ENCODE measurements around the gene DOK6. TPM values are rescaled to one million over a fixed set of nuclear protein-coding genes. Genes with fewer than 3 reads are reported as not detected.
"Not testable (repeated sequence)": the region's sequence is repeated elsewhere in the genome, so short reads cannot be mapped to it uniquely, and the experiment has no call there.

Gene DOK6
- polyA plus RNA-seq (2013), result 0.01 TPM

DNA sequence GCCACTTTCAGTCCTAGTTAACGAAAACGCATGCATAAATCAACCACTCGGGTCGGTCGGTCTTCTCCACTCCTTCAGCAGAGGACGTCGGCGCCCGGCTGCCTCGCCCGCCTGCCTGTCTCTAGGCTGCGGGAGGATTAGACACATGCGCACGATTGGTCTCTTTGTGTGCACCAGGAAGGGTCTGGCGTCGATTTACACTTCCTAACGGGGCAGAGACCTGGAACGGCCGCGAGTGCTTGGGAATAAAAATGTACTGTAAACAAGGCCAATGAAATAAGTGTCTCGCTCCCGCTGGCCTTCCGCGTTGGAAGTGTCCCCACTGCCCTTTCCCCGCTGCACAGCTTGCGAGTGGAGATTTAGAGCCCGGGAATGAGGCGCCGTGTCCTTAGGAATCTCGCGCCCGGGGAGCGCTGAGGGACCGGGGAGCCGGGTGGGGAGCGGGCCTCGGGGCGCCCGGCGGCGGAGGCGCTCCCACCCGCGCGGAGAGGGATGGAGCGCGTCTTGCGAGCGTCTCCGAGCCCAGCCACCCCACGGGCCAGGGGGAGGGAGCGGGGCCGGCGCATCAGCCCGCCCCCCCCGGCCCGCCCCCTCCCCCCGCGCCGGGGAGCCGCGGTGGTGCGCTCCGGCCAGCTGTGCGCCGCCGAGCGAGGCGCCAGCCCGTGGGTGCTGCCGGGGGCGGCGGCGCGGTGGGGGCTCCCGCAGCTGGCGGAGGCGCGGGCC lies at the start of gene DOK6:
TSS of gene DOK6 (plus strand) at position 636 of the 723 bp plus-strand sequence.
- Histone ChIP-seq H3K27me3 (replicated peaks in 2 of 5; ENCODE audit: control insufficient read depth in 4 of 5, insufficient read depth in 5 of 5, low read length in 4 of 5) (peaks cover 0 to 71% (median 28%) of the 10 kb centered on the region in 5 experiments), H3K4me1 (ENCODE audit: control extremely low read depth in 1 of 4, control insufficient read depth in 4 of 4, insufficient read depth in 4 of 4, low read length in 3 of 4) (peaks cover 0 to 19% (median 14%) of the 10 kb centered on the region in 4 experiments), H3K36me3 (ENCODE audit: control insufficient read depth in 4 of 4, insufficient read depth in 4 of 4, low read length in 3 of 4) (no peaks in the 10 kb centered on the region), H3K4me3 (ENCODE audit: control insufficient read depth in 1 of 7, extremely low read depth in 1 of 7, insufficient read depth in 4 of 7, low read depth in 2 of 7, low read length in 6 of 7) (peak within 1 kb of the TSS in 6 of 7 experiments; percentile 36 to 77 (median 60)), H3K27ac (ENCODE audit: insufficient read depth in 1 of 2, low read depth in 1 of 2, low read length in 2 of 2, poor library complexity in 1 of 2, severe bottlenecking in 2 of 2) (no peak within 1 kb of the TSS), H3K9me3 (ENCODE audit: control extremely low read depth in 1 of 5, control insufficient read depth in 4 of 5, insufficient read depth in 2 of 5, low read depth in 1 of 5, low read length in 4 of 5) (peaks cover 0 to 5% (median 3%) of the 10 kb centered on the region in 5 experiments)
- WGBS (ENCODE audit: insufficient coverage), result under 1% methylated on average over 60 of the region's 79 CpGs
- POLR2A ChIA-PET, result no interaction called here
- peak; percentile 8 to 38 (median 27) for DNase-seq
- CTCF ChIA-PET, result no interaction called here

- Histone ChIP-seq H3K4me3 (ENCODE audit: control insufficient read depth in 1 of 7, extremely low read depth in 1 of 7, insufficient read depth in 4 of 7, low read depth in 2 of 7, low read length in 6 of 7) (no peak overlapping the region), H3K9me3 (ENCODE audit: control extremely low read depth in 1 of 5, control insufficient read depth in 4 of 5, insufficient read depth in 2 of 5, low read depth in 1 of 5, low read length in 4 of 5) (no peaks in the 10 kb centered on the region), H3K4me1 (ENCODE audit: control extremely low read depth in 1 of 4, control insufficient read depth in 4 of 4, insufficient read depth in 4 of 4, low read length in 3 of 4) (no peaks in the 10 kb centered on the region), H3K27me3 (replicated peaks in 2 of 5; ENCODE audit: control insufficient read depth in 4 of 5, insufficient read depth in 5 of 5, low read length in 4 of 5) (no peaks in the 10 kb centered on the region), H3K36me3 (ENCODE audit: control insufficient read depth in 4 of 4, insufficient read depth in 4 of 4, low read length in 3 of 4) (no peaks in the 10 kb centered on the region), H3K27ac (ENCODE audit: insufficient read depth in 1 of 2, low read depth in 1 of 2, low read length in 2 of 2, poor library complexity in 1 of 2, severe bottlenecking in 2 of 2) (no peak overlapping the region)
- ChIA-PET POLR2A (no interaction called here), CTCF (no interaction called here)
- 100% methylated on average over 1 of the region's 1 CpG for WGBS (ENCODE audit: insufficient coverage)
- no peak for DNase-seq
These were observed 47.7 kb upstream of the DOK6 start for GRCh38 chr18:69353023-69353422.

DNA sequence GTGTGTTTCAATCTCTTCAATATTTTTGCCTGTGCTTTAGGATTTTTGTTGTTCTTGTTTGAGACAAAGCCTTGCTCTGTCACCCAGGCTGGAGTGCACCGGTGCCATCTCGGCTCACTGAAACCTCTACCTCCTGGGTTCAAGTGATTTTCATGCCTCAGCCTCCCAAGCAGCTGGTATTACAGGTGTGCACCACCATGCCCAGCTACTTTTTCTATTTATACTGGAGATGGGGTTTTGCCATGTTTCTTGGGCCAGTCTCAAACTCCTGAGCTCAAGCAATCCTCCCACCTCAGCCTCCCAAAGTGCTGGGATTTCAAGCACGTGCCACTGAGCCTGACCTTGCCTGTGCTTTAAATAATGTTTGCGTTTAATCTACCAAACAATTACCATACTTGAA lies 43.1 kb upstream of the DOK6 start:
- CTCF ChIA-PET, result no interaction called here
- Histone ChIP-seq H3K27ac (ENCODE audit: insufficient read depth in 1 of 2, low read depth in 1 of 2, low read length in 2 of 2, poor library complexity in 1 of 2, severe bottlenecking in 2 of 2) (no peak overlapping the region), H3K4me3 (ENCODE audit: control insufficient read depth in 1 of 7, extremely low read depth in 1 of 7, insufficient read depth in 4 of 7, low read depth in 2 of 7, low read length in 6 of 7) (no peak overlapping the region), H3K36me3 (ENCODE audit: control insufficient read depth in 4 of 4, insufficient read depth in 4 of 4, low read length in 3 of 4) (no peaks in the 10 kb centered on the region), H3K4me1 (ENCODE audit: control extremely low read depth in 1 of 4, control insufficient read depth in 4 of 4, insufficient read depth in 4 of 4, low read length in 3 of 4) (no peaks in the 10 kb centered on the region), H3K9me3 (ENCODE audit: control extremely low read depth in 1 of 5, control insufficient read depth in 4 of 5, insufficient read depth in 2 of 5, low read depth in 1 of 5, low read length in 4 of 5) (peaks cover 0 to 3% (median 0%) of the 10 kb centered on the region in 5 experiments), H3K27me3 (replicated peaks in 2 of 5; ENCODE audit: control insufficient read depth in 4 of 5, insufficient read depth in 5 of 5, low read length in 4 of 5) (no peaks in the 10 kb centered on the region)
- POLR2A ChIA-PET, result no interaction called here
- 100% methylated on average over 2 of the region's 4 CpGs for WGBS (ENCODE audit: insufficient coverage)
- DNase-seq, result no peak

- Histone ChIP-seq H3K9me3 (ENCODE audit: control extremely low read depth in 1 of 5, control insufficient read depth in 4 of 5, insufficient read depth in 2 of 5, low read depth in 1 of 5, low read length in 4 of 5) (peaks cover 0 to 3% (median 0%) of the 10 kb centered on the region in 5 experiments), H3K4me3 (ENCODE audit: control insufficient read depth in 1 of 7, extremely low read depth in 1 of 7, insufficient read depth in 4 of 7, low read depth in 2 of 7, low read length in 6 of 7) (no peak overlapping the region), H3K4me1 (ENCODE audit: control extremely low read depth in 1 of 4, control insufficient read depth in 4 of 4, insufficient read depth in 4 of 4, low read length in 3 of 4) (no peaks in the 10 kb centered on the region), H3K36me3 (ENCODE audit: control insufficient read depth in 4 of 4, insufficient read depth in 4 of 4, low read length in 3 of 4) (no peaks in the 10 kb centered on the region), H3K27ac (ENCODE audit: insufficient read depth in 1 of 2, low read depth in 1 of 2, low read length in 2 of 2, poor library complexity in 1 of 2, severe bottlenecking in 2 of 2) (no peak overlapping the region), H3K27me3 (replicated peaks in 2 of 5; ENCODE audit: control insufficient read depth in 4 of 5, insufficient read depth in 5 of 5, low read length in 4 of 5) (no peaks in the 10 kb centered on the region)
- DNase-seq, result no peak
- WGBS (ENCODE audit: insufficient coverage), result 82% methylated on average over 6 of the region's 6 CpGs
- ChIA-PET POLR2A (no interaction called here), CTCF (no interaction called here)
These were observed 42.3 kb upstream of the DOK6 start for GRCh38 chr18:69358212-69358895.

DNA sequence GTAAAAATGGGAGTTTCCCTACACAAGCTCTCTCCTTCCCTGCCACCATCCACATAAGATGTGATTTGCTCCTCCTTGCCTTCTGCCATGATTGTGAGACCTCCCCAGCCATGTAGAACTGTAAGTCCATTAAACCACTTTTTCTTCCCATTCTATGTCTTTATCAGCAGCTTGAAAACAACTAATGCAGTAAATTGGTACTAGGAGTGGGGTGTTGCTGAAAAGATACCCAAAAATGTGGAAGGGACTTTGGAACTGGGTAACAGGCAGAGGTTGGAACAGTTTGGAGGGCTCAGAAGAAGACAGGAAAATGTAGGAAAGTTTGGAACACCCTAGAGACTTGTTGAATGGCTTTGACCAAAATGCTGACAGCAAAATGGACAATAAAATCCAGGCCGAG lies 40.9 kb upstream of the DOK6 start:
- H3K9me3 ChIP-seq (ENCODE audit: control extremely low read depth in 1 of 5, control insufficient read depth in 4 of 5, insufficient read depth in 2 of 5, low read depth in 1 of 5, low read length in 4 of 5); POLR2A ChIA-PET; DNase-seq; H3K27me3 ChIP-seq (replicated peaks in 2 of 5; ENCODE audit: control insufficient read depth in 4 of 5, insufficient read depth in 5 of 5, low read length in 4 of 5); H3K4me3 ChIP-seq (ENCODE audit: control insufficient read depth in 1 of 7, extremely low read depth in 1 of 7, insufficient read depth in 4 of 7, low read depth in 2 of 7, low read length in 6 of 7); H3K4me1 ChIP-seq (ENCODE audit: control extremely low read depth in 1 of 4, control insufficient read depth in 4 of 4, insufficient read depth in 4 of 4, low read length in 3 of 4); H3K36me3 ChIP-seq (ENCODE audit: control insufficient read depth in 4 of 4, insufficient read depth in 4 of 4, low read length in 3 of 4); CTCF ChIA-PET; H3K27ac ChIP-seq (ENCODE audit: insufficient read depth in 1 of 2, low read depth in 1 of 2, low read length in 2 of 2, poor library complexity in 1 of 2, severe bottlenecking in 2 of 2): not testable (repeated sequence)
- 100% methylated on average over 1 of the region's 1 CpG for WGBS (ENCODE audit: insufficient coverage)

GRCh38 chr18:69364930-69365329 lies 35.8 kb upstream of the DOK6 start:
- POLR2A ChIA-PET, result no interaction called here
- Histone ChIP-seq H3K9me3 (ENCODE audit: control extremely low read depth in 1 of 5, control insufficient read depth in 4 of 5, insufficient read depth in 2 of 5, low read depth in 1 of 5, low read length in 4 of 5) (no peaks in the 10 kb centered on the region), H3K4me1 (ENCODE audit: control extremely low read depth in 1 of 4, control insufficient read depth in 4 of 4, insufficient read depth in 4 of 4, low read length in 3 of 4) (no peaks in the 10 kb centered on the region), H3K27ac (ENCODE audit: insufficient read depth in 1 of 2, low read depth in 1 of 2, low read length in 2 of 2, poor library complexity in 1 of 2, severe bottlenecking in 2 of 2) (no peak overlapping the region), H3K4me3 (ENCODE audit: control insufficient read depth in 1 of 7, extremely low read depth in 1 of 7, insufficient read depth in 4 of 7, low read depth in 2 of 7, low read length in 6 of 7) (no peak overlapping the region), H3K36me3 (ENCODE audit: control insufficient read depth in 4 of 4, insufficient read depth in 4 of 4, low read length in 3 of 4) (no peaks in the 10 kb centered on the region), H3K27me3 (replicated peaks in 2 of 5; ENCODE audit: control insufficient read depth in 4 of 5, insufficient read depth in 5 of 5, low read length in 4 of 5) (no peaks in the 10 kb centered on the region)
- WGBS (ENCODE audit: insufficient coverage), result no CpG with 5 or more reads among the region's 2 CpGs
- no peak for DNase-seq
- CTCF ChIA-PET, result no interaction called here

- no peak overlapping the region for H3K4me3 ChIP-seq (ENCODE audit: control insufficient read depth in 1 of 7, extremely low read depth in 1 of 7, insufficient read depth in 4 of 7, low read depth in 2 of 7, low read length in 6 of 7)
- no peak overlapping the region for H3K27ac ChIP-seq (ENCODE audit: insufficient read depth in 1 of 2, low read depth in 1 of 2, low read length in 2 of 2, poor library complexity in 1 of 2, severe bottlenecking in 2 of 2)
- ChIA-PET POLR2A (no interaction called here), CTCF (no interaction called here)
- WGBS (ENCODE audit: insufficient coverage), result 75% methylated on average over 2 of the region's 4 CpGs
- no peaks in the 10 kb centered on the region for H3K4me1 ChIP-seq (ENCODE audit: control extremely low read depth in 1 of 4, control insufficient read depth in 4 of 4, insufficient read depth in 4 of 4, low read length in 3 of 4)
- H3K9me3 ChIP-seq (ENCODE audit: control extremely low read depth in 1 of 5, control insufficient read depth in 4 of 5, insufficient read depth in 2 of 5, low read depth in 1 of 5, low read length in 4 of 5), result no peaks in the 10 kb centered on the region
- H3K27me3 ChIP-seq (replicated peaks in 2 of 5; ENCODE audit: control insufficient read depth in 4 of 5, insufficient read depth in 5 of 5, low read length in 4 of 5), result no peaks in the 10 kb centered on the region
- DNase-seq, result no peak
- no peaks in the 10 kb centered on the region for H3K36me3 ChIP-seq (ENCODE audit: control insufficient read depth in 4 of 4, insufficient read depth in 4 of 4, low read length in 3 of 4)
These were observed 35.0 kb upstream of the DOK6 start for GRCh38 chr18:69365658-69366057.

Data from common myeloid progenitor, CD34-positive (primary cell).